Testis (tissue), 3 donors: Measurements from ENCODE around the gene PRADC1. TPM values are rescaled to one million over a fixed set of nuclear protein-coding genes. Genes with fewer than 3 reads are reported as not detected.
A peak's percentile ranks its signal among the peaks of the same experiment; 100 is the strongest.

ENCODE experiments used
- DNase-seq: peaks from one replicate; pipeline ENCODE4 v3.0.0-alpha.2; 2019
- H3K27ac ChIP-seq, 2 donors: fragments of 200-600 bp; sonication (generic); one replicate each; pipeline ENCODE4 v1.5.1; 2019
- H3K27me3 ChIP-seq: fragments of 200-600 bp; sonication (generic); one replicate; pipeline ENCODE4 v1.5.1; 2019
- H3K36me3 ChIP-seq: fragments of 200-600 bp; sonication (generic); one replicate; pipeline ENCODE4 v1.5.1; 2017; ENCODE audit warnings: low read depth; ENCODE audit errors: missing control alignments
- H3K4me1 ChIP-seq: fragments of 200-600 bp; sonication (generic); one replicate; pipeline ENCODE4 v1.5.1; 2019
- H3K4me3 ChIP-seq, 2 donors: fragments of 200-600 bp; sonication (generic); one replicate each; pipeline ENCODE4 v1.5.1; 2017 to 2019
- H3K9me3 ChIP-seq: fragments of 200-600 bp; sonication (generic); one replicate; pipeline ENCODE4 v1.5.1; 2017
- POLR2A ChIP-seq: fragments of 450-650 bp; IDR thresholded peaks from one replicate; pipeline ENCODE4 v1.6.1; 2017; ENCODE audit warnings: antibody characterized with exemption, mild to moderate bottlenecking, moderate library complexity
- WGBS, 2 donors: methylation state at CpG; one replicate each; pipeline ENCODE4 v1.1.5; 2018; 5-methylcytosine and 5-hydroxymethylcytosine counted together
- intact Hi-C: fragments of 100-400 bp; cut with DNase I; formaldehyde crosslinking; loops from one replicate; pipeline ENCODE4 v1.15.1; 2023; ENCODE audit warnings: low total_unique reads
- polyA plus RNA-seq: library from polyadenylated mRNA; stranded (reverse); fragments of 350-450 nt; fragmentation: Illumina TruSeq; extraction: RNeasy Lipid Tissue Mini Kit (QIAGEN cat#74804); gene quantifications from one replicate; pipeline ENCODE4 v1.2.3, GENCODE V29; 2014; ENCODE audit warnings: low read depth, low replicate concordance; ENCODE audit not compliant: insufficient read depth
- total RNA-seq, 2 donors: library from RNA; depleted of rRNA; stranded (reverse); fragments of >200 nt; gene quantifications; one replicate each; pipeline ENCODE4 v1.2.3, GENCODE V29; 2016
- TF ChIP-seq, protein P1 (sequence below), 3 experiments: fragments of 450-650 bp in 2 of 3; fragments of 200-600 bp in 1 of 3; sonication (generic) in 1 of 3; IDR thresholded peaks; one replicate each; pipeline ENCODE4 v1.5.1; 2016 to 2019; ENCODE audit warnings: antibody characterized with exemption in 3 of 3, mild to moderate bottlenecking in 2 of 3, moderate library complexity in 1 of 3

Gene PRADC1
- total and polyA plus RNA-seq, 3 donors from 2014 or later, result 21.3 to 47.1 (median 29.2) TPM

DNA sequence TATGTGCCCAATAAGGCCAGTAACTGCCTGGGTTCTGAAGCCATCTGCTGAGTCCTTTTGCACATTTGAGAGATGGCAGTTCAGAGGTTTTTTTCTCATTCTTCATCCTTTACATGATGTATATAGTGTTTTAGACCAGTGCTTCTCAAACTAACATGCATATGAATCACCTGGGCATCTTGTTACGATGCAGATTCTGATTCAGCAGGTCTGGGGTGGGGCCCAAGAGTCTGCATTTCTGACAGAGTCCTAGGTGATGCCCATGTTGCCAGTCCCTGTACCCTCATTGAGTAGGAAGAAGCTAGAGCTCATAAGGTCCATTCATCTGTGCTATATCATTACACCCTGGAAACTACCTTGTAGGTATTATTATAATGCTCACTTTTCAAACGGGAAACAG lies 15.2 kb downstream of the PRADC1 start:
- no peak overlapping the region for H3K4me3 ChIP-seq
- no peaks in the 10 kb centered on the region for H3K9me3 ChIP-seq
- DNase-seq, result no peak
- peaks cover 3% of the 10 kb centered on the region for H3K4me1 ChIP-seq
- no peak overlapping the region for H3K27ac ChIP-seq
- intact Hi-C loops, result no loop called here
- TF ChIP-seq, protein P1, sequence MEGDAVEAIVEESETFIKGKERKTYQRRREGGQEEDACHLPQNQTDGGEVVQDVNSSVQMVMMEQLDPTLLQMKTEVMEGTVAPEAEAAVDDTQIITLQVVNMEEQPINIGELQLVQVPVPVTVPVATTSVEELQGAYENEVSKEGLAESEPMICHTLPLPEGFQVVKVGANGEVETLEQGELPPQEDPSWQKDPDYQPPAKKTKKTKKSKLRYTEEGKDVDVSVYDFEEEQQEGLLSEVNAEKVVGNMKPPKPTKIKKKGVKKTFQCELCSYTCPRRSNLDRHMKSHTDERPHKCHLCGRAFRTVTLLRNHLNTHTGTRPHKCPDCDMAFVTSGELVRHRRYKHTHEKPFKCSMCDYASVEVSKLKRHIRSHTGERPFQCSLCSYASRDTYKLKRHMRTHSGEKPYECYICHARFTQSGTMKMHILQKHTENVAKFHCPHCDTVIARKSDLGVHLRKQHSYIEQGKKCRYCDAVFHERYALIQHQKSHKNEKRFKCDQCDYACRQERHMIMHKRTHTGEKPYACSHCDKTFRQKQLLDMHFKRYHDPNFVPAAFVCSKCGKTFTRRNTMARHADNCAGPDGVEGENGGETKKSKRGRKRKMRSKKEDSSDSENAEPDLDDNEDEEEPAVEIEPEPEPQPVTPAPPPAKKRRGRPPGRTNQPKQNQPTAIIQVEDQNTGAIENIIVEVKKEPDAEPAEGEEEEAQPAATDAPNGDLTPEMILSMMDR (IDR thresholded peaks at IDR 0.05), result no peak
- TF ChIP-seq POLR2A, result no peak
- no peaks in the 10 kb centered on the region for H3K36me3 ChIP-seq
- 86 to 90% methylated on average over 2 of the region's 2 CpGs for WGBS, 2 donors
- H3K27me3 ChIP-seq, result no peaks in the 10 kb centered on the region

DNA sequence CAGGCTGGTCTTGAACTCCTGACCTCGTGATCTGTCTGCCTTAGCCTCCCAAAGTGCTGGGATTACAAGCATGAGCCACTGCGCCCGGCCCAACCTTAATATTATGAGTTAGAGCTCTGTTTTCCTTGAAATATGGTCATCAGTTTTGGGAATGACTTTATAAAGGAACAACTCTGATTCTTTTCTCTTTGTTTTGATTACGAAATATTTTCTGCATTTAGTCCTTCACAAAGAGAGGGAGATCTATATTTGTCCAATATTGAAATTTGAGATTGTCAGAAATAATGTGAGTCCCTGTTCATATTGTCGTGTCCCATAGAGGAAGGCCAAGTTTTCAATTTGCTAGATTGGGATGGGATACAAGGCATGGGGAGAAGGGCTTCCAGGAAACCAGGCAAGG lies 15.9 kb downstream of the PRADC1 start:
- 91 to 98% methylated on average over 5 of the region's 5 CpGs for WGBS, 2 donors
- intact Hi-C loops, result no loop called here
- no peak overlapping the region for H3K27ac ChIP-seq
- no peaks in the 10 kb centered on the region for H3K9me3 ChIP-seq
- H3K4me3 ChIP-seq, result no peak overlapping the region
- TF ChIP-seq POLR2A, result no peak
- TF ChIP-seq, protein P1 (IDR thresholded peaks at IDR 0.05), result no peak
- DNase-seq, result no peak
- peaks cover 3% of the 10 kb centered on the region for H3K4me1 ChIP-seq
- no peaks in the 10 kb centered on the region for H3K36me3 ChIP-seq
- no peaks in the 10 kb centered on the region for H3K27me3 ChIP-seq

DNA sequence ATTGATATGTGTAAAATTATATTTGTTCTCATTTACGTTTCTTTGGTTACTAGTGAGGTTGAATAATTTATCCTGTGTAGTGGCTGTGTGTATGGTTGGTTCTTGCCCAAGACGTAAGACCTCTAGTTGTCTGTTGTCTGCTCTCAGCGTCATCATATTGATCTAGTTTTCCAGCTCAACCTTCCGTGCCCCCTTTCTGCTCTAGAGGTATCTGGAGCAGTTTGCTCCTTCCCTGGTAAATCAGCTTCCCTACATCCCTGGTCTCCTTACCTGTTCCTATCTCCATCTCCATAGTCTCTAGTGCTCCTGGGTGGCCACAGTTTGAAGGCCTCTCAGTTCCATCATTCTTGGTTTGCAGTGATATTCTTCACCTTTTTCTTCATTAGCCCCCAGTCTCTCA lies 17.8 kb downstream of the PRADC1 start:
- intact Hi-C loops, result no loop called here
- no peak for TF ChIP-seq POLR2A
- H3K36me3 ChIP-seq, result no peaks in the 10 kb centered on the region
- 35 to 66% methylated on average over 4 of the region's 4 CpGs for WGBS, 2 donors
- H3K9me3 ChIP-seq, result no peaks in the 10 kb centered on the region
- H3K27ac ChIP-seq, result no peak overlapping the region
- no peak for DNase-seq
- H3K27me3 ChIP-seq, result no peaks in the 10 kb centered on the region
- H3K4me3 ChIP-seq, result no peak overlapping the region
- peaks cover 3% of the 10 kb centered on the region for H3K4me1 ChIP-seq

DNA sequence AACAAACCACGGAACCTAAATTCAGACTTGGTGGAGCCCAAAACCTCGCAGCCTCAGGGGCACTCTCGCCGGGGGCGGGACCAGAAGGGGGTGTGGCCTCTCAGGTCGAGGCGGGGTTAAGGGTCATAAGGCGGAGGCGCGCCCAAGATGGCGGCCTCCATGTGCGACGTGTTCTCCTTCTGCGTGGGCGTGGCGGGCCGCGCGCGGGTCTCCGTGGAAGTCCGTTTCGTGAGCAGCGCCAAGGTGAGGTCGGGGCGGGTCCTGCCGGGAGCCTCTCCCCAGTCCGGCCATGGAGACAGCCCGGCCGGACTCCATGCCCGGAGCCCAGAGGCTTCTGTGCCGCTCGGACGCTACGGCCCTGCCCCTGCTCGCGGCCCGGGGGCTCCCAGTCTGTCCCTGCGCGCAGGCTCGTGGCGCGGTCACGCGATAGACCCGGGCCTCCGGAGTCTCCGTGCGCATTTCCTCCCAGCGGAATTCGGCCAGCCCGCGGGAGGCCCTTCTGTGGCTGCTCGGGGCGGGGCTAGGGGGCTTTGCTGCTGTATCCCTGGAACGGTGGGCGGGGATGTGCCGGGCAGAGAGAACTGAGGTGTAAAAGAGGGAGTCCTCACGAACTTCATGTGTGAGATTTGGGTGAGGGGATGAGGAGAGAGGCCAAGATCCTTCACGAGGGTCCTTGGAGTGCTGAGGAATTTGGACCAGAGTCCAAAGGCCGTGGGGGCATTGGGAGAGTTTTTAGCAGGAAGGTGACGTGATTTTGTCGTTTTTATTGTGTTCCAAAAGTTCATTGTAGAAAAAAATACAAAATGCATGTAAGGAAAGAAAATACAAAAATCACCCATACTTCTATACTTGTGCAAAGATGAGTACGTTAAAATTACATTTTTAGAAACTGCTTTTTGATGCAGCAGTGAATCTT lies 18.7 kb downstream of the PRADC1 start, which contains the start of gene SMYD5:
Gene SMYD5 (plus strand): TSS at position 126 of the 916 bp plus-strand sequence. CDS start 22 bp downstream, at position 148.
- Histone ChIP-seq H3K4me1 (peaks cover 3% of the 10 kb centered on the region), H3K27me3 (no peaks in the 10 kb centered on the region), H3K36me3 (no peaks in the 10 kb centered on the region), H3K9me3 (no peaks in the 10 kb centered on the region), H3K27ac (peak within 1 kb of the TSS; percentile 85 to 88), H3K4me3 (peak within 1 kb of the TSS; percentile 72 to 90)
- TF ChIP-seq POLR2A, result no peak
- TF ChIP-seq, protein P1 (IDR thresholded peaks at IDR 0.05), result no peak
- DNase-seq, result peak; percentile 95
- intact Hi-C loops, result no loop called here
- 0 to 1% methylated on average over 20 to 62 of the region's 64 CpGs for WGBS, 2 donors

DNA sequence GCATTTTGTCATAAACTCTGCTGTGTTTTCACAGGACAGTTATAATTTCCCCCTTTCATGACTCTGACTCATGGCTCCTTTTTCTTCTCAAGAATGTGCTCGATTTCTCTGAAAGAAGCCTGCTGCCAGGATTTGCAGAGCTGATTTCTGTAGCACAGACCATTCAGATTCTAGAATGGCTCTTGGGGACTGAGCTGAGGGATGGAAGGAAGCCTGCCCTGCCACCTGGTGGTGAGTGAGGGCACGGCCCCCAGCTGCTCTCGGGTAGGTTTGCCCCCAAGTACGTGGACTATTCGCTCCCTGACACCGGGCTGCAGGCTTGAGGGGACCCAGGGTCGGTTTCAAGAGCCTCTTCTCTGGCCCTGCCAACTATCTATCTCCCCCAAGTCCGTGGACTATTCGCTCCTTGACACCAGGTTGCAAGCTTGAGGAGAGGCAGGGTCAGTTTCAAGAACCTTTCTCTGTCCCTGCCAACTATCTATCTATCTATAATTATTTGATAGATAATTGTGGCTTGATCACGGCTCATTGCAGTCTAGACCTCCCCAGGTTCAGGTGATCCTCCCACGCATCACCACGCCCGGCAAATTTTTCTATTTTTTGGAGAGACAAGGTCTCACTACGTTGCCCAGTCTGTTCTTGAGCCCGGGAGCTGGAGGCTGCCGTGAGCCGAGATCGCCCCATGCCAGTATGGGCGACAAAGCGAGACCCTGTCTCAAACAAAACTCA lies 20.4 kb downstream of the PRADC1 start:
- Histone ChIP-seq H3K27ac (no peak overlapping the region), H3K4me1 (peaks cover 3% of the 10 kb centered on the region), H3K27me3 (no peaks in the 10 kb centered on the region), H3K9me3 (no peaks in the 10 kb centered on the region), H3K4me3 (no peak overlapping the region), H3K36me3 (no peaks in the 10 kb centered on the region)
- intact Hi-C loops, result no loop called here
- WGBS, 2 donors, result 36 to 42% methylated on average over 20 of the region's 20 CpGs
- DNase-seq, result peak; percentile 78
- TF ChIP-seq POLR2A, result no peak
- TF ChIP-seq, protein P1 (IDR thresholded peaks at IDR 0.05), result peak; percentile 66 to 89 (median 78)
